ENCODE results near the gene CIDEB.

Gene CIDEB

GRCh38 chr14:24316597-24316950 is 8.8 kb upstream of the CIDEB start:
- H3K4me3 ChIP-seq (ENCODE audit: low read depth, low read length): no peak overlapping the region
- TF ChIP-seq CTCF (IDR thresholded peaks at IDR 0.05; ENCODE audit: borderline replicate concordance, insufficient read depth, low read depth, low read length): no peak

- no peak overlapping the region for H3K4me3 ChIP-seq (ENCODE audit: low read depth, low read length)
- TF ChIP-seq CTCF (IDR thresholded peaks at IDR 0.05; ENCODE audit: borderline replicate concordance, insufficient read depth, low read depth, low read length): no peak
Observed at GRCh38 chr14:24315807-24316596, 8.2 kb upstream of the CIDEB start.

DNA sequence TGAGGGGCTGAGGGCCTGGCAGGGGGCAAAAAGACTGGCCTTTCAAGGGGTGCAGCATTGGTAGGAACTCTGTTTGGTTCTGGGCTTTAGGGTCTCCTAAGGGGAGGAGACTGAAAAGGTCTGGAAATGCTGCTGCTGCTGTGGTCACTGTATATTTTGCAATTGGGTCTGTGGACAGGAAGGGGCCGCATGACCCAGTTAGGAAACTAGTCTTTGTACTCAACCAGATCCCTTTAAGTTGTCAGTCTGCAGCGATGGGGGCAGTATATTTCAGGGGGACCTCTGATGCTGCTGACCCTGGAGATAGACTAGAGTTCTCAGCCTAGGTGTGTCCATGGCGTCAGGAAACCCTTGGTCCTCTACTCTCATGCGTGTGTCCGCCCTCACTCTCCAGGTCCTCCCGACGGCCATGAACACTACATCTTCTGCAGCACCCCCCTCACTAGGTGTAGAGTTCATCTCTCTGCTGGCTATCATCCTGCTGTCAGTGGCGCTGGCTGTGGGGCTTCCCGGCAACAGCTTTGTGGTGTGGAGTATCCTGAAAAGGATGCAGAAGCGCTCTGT is 7.5 kb upstream of the CIDEB start:
- H3K4me3 ChIP-seq (ENCODE audit: low read depth, low read length): no peak overlapping the region
- no peak for TF ChIP-seq CTCF (IDR thresholded peaks at IDR 0.05; ENCODE audit: borderline replicate concordance, insufficient read depth, low read depth, low read length)

GRCh38 chr14:24314377-24315193 is 6.8 kb upstream of the CIDEB start:
- no peak for TF ChIP-seq CTCF (IDR thresholded peaks at IDR 0.05; ENCODE audit: borderline replicate concordance, insufficient read depth, low read depth, low read length)
- H3K4me3 ChIP-seq (ENCODE audit: low read depth, low read length): no peak overlapping the region

- no peak for TF ChIP-seq CTCF (IDR thresholded peaks at IDR 0.05; ENCODE audit: borderline replicate concordance, insufficient read depth, low read depth, low read length)
- H3K4me3 ChIP-seq (ENCODE audit: low read depth, low read length): no peak overlapping the region
Observed at GRCh38 chr14:24313913-24314312, 6.1 kb upstream of the CIDEB start.

- TF ChIP-seq CTCF (IDR thresholded peaks at IDR 0.05; ENCODE audit: borderline replicate concordance, insufficient read depth, low read depth, low read length): no peak
- no peak overlapping the region for H3K4me3 ChIP-seq (ENCODE audit: low read depth, low read length)
Observed at GRCh38 chr14:24312736-24313507, 5.1 kb upstream of the CIDEB start.

Measured in GM12875 (cell line).